Hematopoietic multipotent progenitor cell treated with erythropoietin and hydrocortisone succinate and interleukin-3 and kit ligand, for 8 days (in vitro differentiated cells): Measurements from ENCODE around the gene ANK3.

Experiments
- DNase-seq: peaks from one replicate; pipeline ENCODE4 v3.0.0-alpha.2; 2015

The ANK3 gene

DNA sequence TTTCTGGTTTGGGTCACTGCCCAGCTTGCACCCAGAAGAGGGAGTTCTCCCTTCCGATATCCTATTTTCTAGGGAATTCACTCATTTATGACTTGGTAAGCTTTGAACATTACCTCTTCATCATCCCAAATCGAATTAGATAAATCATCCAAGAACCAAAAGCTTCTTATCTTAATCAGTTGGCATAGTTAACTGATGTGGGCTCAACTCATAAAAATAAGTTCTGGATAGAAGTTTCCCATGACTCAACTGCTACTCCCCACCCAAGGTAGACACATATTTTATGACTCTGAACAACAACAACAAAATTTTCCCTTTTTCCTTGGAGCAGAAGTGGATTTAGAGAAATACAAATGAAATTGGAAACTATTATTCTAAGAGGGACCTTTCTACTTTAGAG is 380.4 kb downstream of the ANK3 start:
- no peak for DNase-seq

DNA sequence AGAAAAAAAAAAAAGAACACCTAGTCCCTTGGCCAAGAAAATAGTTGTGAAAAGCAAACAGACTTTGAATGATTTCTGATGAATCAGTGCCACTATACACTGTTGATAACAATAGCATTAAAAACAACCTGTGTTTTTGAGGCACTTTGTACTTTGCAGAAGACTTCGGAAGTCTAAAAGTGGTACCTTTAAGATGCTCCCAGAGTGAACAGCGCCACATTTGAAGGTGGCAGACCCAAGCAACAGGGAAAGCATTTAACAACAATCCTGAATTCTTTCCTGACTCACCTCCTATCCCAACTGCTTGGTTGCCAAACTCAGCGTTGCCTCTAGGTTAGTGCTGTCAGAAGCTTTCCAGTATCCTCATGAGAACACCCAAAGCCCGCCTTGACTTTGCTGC is 380.9 kb downstream of the ANK3 start:
- no peak for DNase-seq

DNA sequence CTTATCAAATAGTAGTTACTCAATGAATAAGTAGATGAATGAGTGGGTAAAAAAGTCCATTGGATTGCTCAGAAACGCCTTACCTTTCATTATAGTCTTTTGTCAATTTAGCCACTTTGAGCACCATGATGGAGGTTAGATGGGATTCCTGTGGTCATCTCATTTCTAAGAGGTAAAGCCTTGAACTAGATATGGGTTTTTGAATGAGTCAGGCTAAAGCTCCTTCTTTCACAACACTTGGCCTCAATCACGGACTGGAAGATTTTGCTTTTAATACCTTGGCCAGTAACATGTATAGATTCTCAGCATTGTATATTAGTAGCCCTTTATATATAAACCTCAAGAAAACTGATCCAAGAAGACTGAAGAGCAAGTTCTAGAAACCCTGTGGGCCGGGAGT is 383.6 kb downstream of the ANK3 start:
- no peak for DNase-seq

DNA sequence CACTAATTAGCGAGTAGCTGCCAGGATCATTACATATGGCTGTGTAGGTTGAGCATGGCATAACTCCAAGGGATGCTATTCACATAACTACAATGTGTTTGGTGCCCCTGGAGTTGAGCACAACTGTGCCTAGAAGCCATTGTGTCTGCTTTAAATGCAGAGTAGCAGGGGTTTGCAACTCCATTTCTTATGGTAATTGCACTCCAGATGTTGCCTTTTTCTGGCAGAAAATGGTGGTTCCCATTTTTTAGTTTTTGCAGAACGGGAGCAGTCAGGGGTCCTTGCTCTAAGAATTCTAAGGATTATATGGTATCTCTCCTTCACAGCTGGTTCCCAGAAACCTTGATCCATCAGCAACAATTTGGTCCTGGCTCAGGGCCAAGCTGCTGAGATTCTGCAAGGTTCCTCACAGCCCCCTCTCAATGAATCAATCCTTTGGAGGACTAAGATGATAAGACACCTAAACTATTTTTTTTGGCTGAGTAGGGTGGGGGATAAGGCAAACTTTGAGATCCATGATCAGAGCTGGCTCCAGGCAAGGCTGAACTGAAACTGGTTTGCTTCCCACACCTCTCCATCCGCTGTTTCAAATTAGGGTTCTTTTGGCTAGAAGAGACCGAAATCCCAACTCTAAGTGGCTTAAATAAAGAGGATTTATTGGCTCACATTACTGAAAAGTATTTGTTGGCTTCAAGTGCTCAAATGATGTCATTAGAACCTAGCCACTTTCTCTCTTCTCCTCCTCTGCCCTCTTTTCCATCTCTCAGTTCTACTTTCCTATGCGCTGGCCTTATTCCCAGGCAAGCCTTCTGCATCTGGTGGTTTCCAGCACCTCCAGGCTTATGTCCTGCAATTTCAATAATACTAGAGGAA is 385.8 kb downstream of the ANK3 start:
- DNase-seq = no peak

DNA sequence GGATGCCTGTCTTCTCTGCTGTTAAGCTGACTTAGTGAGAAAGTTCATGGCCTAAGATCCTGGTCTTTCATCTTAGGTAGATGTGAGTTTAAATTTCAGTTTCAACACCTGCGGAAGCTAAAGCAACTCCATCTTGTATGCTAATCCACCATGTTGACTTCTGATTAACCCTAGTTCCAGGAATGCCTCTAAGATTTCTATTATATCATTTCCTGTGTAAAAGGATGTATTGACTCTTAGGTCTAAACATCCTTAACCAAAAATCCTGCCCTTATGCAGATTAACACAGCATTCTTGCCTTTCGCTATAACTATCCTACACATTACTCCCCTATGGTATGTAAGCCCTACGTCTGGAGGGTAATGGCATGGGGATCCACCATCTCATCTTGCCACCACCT is 388.9 kb downstream of the ANK3 start:
- DNase-seq = no peak

DNA sequence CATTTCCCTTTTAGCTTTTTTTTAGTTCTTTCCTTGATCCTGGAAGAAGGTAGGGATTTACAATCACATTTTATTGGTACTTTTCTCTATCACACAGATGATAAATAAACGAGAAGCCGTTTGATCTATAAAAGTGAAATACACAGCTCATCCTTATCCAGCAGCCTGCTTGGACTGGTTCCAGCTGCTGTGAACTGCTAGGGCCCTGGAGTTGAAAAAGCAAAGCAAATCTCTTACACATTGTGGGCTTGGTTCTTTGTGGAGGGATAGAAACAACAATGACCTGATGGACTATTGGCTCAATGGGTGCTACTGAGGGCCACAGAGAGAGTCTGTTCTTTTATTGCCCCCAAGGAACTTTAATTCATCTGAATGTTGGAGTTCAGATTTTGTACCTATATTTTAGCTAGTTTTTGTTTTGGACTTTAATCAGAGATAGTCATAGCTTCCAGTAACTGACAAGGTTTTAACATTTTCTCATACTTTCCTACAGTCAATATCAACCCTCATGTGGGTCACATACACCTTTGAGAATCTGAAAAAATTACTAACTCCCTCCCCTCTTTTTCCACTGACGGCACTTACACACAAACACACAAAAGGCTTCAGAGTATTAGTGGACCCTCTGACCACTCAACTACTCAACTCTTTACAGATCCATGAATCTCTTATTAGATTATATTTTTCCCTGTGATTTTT is 391.7 kb downstream of the ANK3 start:
- DNase-seq = no peak

DNA sequence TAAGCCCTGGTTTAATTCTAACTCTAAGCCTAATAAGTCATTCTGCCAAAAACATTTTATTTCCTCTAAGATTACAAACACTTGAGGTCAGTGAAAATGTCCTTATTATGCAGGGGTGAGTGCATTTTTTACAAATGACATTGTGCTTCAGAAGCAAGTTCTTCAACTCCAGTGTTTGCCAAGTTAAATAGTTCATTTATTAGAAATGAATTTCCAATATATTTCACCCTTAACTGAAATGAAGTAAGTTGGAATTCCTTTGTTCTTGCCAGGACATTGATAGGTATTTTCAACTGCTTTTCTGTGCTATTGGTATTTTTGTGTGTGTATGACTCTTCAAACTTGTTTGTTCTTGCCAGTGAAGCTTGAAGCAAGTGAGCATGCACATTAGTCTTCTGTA is 393.8 kb downstream of the ANK3 start:
- no peak for DNase-seq

DNA sequence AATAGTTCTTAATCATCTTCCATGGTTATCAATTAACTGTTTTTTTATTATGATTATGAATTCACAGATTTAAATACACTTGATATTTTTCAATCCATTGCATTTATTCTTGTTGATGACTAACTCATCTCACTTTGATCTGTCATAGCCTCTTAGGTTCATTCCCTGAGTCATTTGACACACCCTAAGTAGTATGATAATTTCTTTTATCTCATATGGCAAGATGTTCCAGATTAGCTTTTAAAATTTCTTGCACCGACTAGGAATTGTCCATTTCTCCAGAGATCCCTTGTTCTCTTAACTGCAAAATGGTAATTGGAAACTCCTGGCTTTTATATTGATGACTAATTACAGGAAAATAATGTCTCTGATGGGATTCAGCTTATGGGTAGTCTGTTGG is 395.7 kb downstream of the ANK3 start:
- no peak for DNase-seq

DNA sequence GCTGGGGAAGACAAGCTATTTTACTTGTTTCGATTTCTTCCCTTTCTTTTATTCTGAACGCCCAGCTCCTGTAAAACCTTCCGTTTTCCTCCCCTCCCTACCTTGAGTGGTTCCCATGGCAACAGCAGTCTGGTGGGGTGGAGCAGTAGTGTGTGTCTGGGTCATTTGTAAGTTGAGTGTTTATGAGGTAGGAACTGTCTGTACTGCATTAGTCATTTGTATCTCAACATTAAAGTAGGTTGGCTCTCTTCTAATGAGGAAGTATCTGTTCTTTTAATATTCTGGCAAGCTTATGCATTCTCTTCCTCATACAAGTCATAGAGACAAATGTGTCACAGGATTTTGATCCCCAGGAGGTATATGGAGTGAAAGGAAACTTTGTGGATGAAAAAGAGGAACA is 398.0 kb downstream of the ANK3 start:
- DNase-seq = peak; percentile 79

DNA sequence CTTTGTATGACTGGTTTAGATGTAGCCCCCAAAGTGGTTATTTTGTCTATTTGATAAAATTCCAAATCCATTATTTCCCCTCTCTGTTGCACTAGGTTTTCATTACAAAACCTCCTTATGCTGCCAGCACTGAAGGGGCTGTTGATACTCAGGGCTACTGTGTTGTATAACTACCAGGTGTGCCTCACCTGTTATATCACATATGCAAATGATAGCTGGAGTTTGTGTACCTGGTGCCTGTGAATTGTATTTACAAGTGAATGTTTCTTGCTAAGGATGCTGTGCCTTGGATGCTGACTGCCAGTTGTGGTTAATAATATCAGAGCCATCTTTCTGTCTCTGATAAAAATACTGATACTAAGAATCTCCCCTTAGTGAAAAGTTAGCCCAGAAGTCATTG is 398.6 kb downstream of the ANK3 start:
- DNase-seq = no peak

DNA sequence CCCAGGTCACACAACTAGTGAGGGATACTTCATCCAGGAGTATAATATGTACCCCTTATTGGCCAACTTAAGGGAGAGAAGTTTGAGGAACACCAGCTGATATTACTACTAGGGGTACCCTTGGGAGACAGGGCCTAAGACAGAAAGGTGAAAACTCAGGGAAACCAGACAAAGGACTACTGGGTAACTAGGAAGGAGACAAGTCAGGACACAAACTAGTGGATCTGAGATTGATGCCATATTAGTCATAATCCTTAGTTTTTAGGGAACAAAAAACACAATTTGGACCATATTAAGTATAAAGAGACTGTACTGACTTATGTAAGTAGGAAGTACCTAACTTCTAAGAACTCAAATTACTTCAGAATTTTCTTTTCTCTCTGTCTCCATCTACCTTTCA is 404.0 kb downstream of the ANK3 start:
- DNase-seq = no peak

DNA sequence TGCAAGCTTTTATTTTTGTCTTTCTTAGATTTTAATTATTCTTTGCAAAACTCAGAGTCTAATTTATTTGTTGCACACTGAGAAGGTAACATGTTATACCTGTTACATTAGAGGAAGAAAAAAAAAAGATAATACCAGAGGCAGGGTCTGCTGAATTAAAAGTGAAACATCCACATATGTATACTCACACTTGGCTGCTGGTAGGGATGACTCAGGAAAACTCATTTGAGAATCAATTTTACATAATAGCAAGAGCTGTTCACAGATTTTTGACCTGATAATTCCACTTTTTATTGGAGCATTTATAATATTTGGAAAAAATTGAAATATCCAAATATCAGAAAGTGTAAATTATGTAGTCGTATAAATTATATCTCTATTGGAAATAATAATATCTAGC is 405.3 kb downstream of the ANK3 start:
- no peak for DNase-seq

DNA sequence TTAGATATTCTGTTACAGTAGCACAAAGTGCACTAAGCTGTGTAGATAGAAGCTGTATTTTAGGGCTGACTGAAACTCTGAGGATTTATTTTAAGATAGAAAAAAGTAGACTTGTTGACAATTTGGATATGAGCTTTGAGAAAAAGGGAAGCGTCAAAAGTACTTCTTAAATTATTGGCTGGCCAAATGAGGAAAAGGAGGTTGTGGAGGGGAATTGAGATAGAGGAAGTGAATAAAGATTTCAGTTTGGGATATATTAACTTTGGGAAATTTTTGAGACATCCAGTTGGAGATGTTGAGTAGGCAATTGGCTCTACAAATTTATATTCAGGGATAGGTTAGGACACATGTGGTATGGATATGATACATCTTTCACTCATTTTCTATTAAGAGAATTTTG is 409.3 kb downstream of the ANK3 start:
- no peak for DNase-seq

DNA sequence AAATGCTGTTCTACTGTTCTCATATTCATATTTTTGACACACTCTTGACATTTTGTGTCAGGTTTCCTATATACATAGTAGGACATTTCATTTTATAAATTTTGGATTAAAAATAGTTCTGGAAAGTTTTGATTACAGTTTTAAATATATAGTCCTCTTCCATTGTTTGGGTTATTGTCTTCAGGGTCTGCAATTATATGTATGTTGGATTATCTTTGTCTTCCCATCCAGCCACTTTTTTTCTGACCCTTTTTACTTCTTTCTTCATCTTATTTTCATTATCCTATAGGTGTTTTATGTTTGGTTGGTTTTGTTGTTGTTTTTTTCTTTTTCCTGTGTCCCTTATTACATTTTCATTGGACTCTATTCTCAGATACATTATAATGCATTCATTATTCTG is 412.2 kb downstream of the ANK3 start:
- DNase-seq = no peak

DNA sequence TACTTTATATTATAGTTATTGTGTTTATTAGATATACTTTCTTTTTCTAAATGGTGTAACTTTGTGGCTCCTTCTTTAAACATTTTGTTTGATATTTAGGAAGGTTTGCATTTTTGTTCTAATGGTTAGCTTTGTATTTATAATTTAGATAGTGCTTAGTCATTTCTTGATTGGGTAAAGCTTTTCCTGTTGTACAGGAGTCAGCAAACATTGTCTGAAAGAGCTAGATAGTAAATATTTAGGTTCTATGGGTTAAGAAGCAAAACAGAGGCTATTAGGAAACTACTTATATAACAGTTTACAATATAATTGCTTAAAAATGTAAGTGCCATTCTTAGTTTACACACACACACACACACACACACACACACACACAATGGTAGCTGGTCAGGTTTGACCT is 412.8 kb downstream of the ANK3 start:
- DNase-seq = no peak
